Left cardiac atrium (tissue), 4 donors: ENCODE results near the gene VAMP1. TPM values are rescaled to one million over a fixed set of nuclear protein-coding genes. Genes with fewer than 3 reads are reported as not detected.
"Not testable (repeated sequence)": the region's sequence is repeated elsewhere in the genome, so short reads cannot be mapped to it uniquely, and the experiment has no call there.

Experiments
- ATAC-seq, 2 donors: fragments of 200-7000 bp; cut with Tn5 transposase; one replicate each; pipeline ENCODE4 v1.9.1; 2020; ENCODE audit warnings: mild to moderate bottlenecking in 2 of 2, moderate library complexity in 2 of 2
- DNase-seq: peaks from one replicate; pipeline ENCODE4 v3.0.0-alpha.2; 2020
- intact Hi-C, 2 donors: fragments of 100-400 bp; cut with DNase I; formaldehyde crosslinking; loops; one replicate each; pipeline versions ENCODE4 v1.14.1 to v1.15.1; 2022 to 2023
- total RNA-seq, 2 donors: library from RNA; stranded (reverse); fragmentation: NEBNext Ultra II Directional; extraction: Animal tissue kit (Norgen Biotek cat#: 25700); gene quantifications; one replicate each; pipeline ENCODE4 v1.2.1, GENCODE V29; 2021
- donor health status: DM: no; HTN: yes; CAD: no.
- donor health status: DM: no; HTN: yes; CAD: no; lungs with severe emphysema.
- donor health status: DM: yes; HTN: yes; CAD: no.
- donor health status: Dilated cardiomyopathy.

Gene VAMP1
- total RNA-seq, 2 donors from 2014 or later = 3.6 to 6.2 TPM

DNA sequence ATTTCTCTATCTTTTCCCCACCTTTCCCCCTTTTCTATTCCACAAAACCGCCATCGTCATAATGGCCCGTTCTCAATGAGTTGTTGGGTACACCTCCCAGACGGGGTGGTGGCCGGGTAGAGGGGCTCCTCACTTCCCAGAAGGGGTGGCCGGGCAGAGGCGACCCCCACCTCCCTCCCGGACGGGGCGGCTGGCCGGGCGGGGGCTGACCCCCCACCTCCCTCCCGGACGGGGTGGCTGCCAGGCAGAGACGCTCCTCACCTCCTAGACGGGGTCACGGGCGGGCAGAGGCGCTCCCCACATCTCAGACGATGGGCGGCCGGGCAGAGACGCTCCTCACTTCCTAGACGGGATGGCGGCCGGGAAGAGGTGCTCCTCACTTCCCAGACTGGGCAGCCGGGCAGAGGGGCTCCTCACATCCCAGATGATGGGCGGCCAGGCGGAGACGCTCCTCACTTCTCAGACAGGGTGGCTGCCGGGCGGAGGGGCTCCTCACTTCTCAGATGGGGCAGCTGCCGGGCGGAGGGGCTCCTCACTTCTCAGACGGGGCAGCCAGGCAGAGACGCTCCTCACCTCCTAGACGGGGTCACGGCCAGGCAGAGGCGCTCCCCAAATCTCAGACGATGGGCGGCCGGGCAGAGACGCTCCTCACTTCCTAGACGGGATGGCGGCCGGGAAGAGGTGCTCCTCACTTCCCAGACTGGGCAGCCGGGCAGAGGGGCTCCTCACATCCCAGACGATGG is 4.9 kb upstream of the VAMP1 start:
- ATAC-seq, intact Hi-C loops: not testable (repeated sequence)

DNA sequence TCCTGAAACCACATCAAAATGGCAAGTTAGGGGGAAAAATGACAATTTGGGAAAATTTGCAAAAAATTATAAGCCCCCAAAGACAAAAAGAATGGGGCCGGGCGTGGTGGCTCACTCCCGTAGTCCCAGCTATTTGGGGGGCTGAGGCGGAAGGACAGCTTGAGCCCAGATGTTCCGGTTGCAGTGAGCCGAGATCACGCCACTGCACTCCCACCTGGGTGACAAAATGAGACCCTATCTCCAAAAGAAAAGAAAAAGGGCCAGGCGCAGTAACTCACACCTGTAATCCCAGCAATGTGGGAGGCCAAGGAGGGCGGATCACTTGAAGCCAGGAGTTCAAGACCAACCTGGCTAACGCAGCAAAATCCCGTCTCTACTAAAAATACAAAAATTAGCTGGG is 2.0 kb upstream of the VAMP1 start:
- DNase-seq (no peak), ATAC-seq (no peak)
- intact Hi-C loops = no loop called here

More for the DNA sequence above, 4.9 kb upstream of the VAMP1 start:
- DNase-seq = not testable (repeated sequence)

DNA sequence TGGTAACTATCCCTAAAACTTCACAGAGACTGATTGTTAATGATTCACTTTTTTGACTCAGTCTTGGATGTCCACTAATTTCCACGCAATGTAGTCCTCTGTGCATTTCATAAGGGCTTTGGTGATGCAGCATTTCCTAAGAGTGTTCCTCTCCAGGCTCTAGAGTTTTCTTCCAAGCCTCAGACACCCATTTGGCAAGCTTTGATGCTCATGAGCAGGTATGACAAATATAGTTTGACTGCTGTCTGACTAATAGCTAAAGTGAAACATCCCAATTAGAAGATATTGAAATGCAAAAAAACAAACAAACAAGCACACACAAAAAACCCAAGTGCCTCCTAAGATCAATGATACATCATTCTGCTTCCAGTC is 1.5 kb upstream of the VAMP1 start:
- DNase-seq = no peak
- intact Hi-C loops = no loop called here
- no peak for ATAC-seq

DNA sequence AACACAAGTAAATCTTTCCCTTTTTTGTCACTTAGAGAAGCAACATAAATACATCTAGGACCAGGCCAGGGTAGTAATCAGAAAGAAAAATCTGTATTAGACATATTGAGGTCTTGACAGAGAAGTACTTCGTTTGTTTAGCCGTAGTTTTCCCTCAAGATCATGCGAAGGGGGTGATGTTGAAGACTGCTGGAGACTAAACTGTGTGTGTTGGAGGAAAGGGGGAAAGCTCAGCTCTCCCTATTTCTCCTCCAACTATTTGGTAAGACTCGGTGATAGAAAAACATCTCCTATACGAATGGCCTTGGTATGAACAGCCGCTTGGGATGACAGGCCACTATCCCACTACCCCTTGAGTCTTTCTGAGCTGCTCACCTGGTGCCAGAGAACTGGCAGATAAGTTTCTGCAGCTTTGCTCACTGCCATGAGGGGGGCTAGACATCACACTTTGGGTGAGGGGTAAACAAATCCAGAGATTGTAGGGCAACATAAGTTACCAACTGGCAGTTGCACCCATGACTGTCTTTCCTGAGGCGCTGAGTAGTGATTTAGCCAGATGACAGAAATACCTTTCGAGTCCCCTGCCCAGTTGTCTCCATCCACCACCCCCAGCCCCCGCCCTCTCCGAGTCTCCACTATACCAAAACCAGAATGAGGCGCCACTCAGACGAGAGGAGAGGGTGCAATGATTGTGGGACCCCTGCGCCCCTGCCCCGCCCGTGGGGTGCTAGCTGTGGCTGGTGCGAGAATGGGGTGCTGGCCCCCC is 685 bp downstream of the VAMP1 start:
- ATAC-seq (no peak), DNase-seq (no peak)
- intact Hi-C loops = loop anchor here in 1 of 2 donors (5.0 kb wide), 1 partner anchor 142 kb away; no protein-coding TSS in a partner anchor

DNA sequence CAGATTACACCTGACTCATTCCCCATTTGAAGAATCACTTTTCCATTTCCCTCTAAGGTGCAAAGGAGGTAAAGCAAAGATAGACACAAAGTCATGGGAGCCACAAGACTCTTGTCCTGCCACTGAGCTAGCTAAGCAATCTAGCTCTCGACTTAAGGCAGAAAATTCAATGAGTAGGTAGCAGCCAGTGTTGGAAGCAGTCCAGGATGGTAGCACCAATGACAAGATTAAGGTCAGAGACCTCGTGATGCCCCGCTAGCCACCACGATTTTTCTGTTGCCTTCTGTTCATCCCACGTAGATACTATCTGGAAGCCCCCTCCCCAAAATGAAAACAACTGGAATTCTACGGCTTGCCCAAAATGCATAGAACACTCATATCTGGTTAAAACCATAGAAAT is 1.4 kb downstream of the VAMP1 start:
- intact Hi-C loops = loop anchor here in 1 of 2 donors (5.0 kb wide), 1 partner anchor 142 kb away; no protein-coding TSS in a partner anchor
- DNase-seq (no peak), ATAC-seq (no peak)

DNA sequence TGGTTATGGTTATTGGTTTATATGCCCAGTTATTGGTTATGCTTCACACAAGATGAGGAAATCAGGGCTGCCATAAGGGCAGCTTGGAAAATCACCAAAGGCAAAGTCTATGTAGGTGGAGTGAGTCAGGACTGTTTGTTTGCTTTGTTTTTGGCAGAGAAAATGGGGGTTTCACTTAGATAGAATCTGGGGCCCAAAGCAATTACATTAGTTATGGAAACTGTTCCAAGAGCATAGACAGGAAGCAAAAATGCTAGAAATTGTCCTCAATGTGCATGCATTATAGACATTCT is 2.2 kb downstream of the VAMP1 start:
- intact Hi-C loops = loop anchor here in 1 of 2 donors (5.0 kb wide), 1 partner anchor 141 kb away; no protein-coding TSS in a partner anchor
- ATAC-seq = no peak
- no peak for DNase-seq

DNA sequence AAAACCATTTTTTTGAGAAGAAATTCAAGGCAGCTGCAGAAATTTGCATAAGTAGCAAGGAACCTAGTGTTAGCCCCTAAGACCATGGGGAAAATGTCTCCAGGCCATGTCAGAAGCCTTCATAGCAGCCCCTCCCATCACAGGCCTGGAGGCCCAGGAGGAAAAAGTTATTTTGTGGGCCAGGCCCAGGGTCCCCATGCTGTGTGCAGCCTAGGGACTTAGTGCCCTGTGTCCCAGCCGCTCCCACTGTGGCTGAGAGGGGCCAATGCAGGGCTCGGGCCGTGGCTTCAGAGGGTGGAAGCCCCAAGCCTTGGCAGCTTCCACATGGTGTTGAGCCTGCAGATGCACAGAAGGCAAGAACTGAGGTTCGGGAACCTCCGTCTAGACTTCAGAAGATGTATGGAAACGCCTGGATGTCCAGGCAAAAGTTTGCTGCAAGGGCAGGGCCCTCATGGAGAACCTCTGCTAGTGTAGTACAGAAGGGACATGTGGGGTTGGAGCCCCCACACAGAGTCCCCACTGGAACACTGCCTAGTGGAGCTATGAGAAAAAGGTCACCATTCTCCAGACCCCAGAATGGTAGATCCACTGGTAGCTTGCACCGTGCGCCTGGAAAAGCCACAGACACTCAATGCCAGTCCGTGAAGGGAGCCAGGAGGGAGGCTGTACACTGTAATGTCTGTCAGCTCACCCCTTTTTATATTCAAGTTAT is 2.8 kb downstream of the VAMP1 start:
- DNase-seq, ATAC-seq: not testable (repeated sequence)
- intact Hi-C loops = loop anchor here in 1 of 2 donors (5.0 kb wide), 1 partner anchor 140 kb away; no protein-coding TSS in a partner anchor

DNA sequence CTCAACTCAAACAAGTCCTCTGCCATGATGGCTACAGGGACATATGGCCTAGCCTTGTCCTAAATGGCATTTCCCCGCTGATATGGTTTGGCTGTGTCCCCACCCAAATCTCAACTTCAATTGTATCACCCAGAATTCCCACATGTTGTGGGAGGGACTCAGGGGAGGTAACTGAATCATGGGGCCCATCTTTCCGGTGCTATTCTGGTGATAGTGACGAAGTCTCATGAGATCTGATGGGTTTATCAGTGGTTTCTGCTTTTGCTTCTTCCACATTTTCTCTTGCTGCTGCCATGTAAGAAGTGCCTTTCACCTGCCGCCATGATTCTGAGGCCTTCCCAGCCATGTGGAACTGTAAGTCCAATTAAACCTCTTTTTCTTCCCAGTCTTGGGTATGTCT is 3.7 kb downstream of the VAMP1 start:
- DNase-seq, ATAC-seq: not testable (repeated sequence)
- intact Hi-C loops = loop anchor here in 1 of 2 donors (5.0 kb wide), 1 partner anchor 139 kb away; no protein-coding TSS in a partner anchor

DNA sequence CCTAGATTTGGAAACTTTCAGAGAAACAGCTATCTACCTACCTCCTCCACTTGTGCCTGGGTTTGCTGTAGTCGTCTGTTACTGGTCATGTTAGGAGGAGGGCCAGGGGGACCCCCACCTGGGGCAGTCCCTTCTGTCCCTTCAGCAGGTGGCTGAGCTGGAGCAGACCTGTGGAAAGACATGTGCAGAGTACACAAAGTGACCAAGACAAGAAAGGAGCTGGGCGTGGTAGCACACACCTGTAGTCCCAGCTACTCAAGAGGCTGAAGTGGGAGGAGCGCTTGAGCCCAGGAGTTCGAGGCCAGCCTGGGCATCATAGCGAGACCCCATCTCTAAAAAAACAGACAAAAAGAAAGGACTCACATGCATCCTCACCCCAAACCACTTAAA is 4.3 kb downstream of the VAMP1 start:
- ATAC-seq (no peak), DNase-seq (no peak)
- intact Hi-C loops = loop anchor here in 1 of 2 donors (5.0 kb wide), 1 partner anchor 139 kb away; no protein-coding TSS in a partner anchor

DNA sequence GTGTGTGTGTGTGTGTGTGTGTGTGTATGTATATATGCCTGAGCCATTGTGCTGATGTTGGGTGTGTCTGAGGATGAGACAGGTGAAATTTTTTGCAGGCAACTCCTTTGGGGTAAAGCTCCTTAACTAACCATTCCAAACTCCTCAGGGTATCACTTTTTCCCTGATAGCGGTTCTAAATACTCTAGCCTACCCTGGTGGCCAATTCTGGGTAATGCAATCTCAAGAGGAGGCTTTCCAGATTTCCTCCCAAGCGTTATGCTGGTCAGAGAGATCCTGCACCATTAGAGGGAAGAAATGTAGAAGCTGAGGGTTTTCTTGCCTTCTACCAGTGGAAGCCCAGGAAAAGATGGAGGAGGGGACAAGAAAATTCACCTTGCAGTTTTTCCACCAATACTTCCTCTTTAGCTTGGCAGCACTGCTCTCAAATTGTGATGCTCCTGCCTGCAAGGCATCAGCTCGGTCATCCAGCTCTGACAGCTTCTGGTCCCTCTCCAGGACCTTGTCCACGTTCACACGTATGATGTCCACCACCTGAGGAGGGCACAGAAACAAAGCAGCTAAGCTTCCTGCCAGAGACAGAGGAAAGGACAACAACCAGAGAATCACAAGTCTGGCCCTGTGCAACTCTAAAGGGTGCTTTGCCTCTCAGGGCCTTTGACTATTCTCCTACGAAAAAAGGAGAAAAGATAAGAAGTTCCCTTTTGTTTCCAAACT is 4.9 kb downstream of the VAMP1 start:
- DNase-seq = no peak
- intact Hi-C loops = loop anchor here in 1 of 2 donors (2.0 to 5.0 kb wide), 2 partner anchors 41 to 138 kb away; no protein-coding TSS in a partner anchor
- ATAC-seq = peak in 1 of 2 donors; percentile 24

DNA sequence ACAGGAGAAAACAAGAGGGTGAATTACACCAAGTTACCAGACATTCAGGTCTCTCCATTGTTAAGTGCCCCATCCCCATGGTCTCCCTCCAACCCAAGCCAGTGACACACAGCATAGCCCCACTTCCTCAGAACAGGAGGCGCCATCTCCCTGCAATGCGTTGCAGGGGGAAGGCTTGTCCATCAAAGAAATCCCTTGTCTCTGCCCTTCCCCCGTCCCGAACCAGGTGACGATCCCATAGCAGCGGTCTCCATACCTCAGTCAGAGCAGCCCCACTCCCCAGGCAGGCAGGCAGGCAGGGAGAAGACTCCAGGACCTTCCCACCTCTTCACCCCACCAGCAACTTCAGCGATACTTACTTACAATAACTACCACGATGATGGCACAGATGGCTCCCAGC is 5.9 kb downstream of the VAMP1 start:
- DNase-seq = no peak
- ATAC-seq = no peak
- intact Hi-C loops = loop anchor here (2.0 to 5.0 kb wide), 2 partner anchors 40 to 42 kb away; no protein-coding TSS in a partner anchor

DNA sequence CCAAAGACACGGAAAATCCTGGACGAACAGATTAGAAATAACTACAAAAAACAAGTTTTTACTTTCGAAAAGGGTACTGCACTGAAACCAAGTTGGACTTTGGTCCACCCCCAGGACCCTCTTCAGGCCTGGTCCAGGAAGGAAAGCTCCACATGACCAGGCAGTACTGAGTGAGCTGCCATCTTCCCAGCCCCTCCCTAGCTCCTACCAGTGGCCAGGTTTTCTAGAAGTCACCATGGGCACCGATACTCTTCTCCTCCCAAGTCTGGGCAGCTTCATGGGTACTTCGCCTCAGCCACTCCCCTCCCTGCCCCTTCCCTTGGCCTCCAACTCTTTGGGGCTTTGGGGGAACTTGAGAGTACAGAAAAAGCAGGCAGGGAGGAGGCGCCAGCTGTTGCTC is 6.6 kb downstream of the VAMP1 start:
- intact Hi-C loops = loop anchor here (2.0 to 5.0 kb wide), 2 partner anchors 39 to 42 kb away; no protein-coding TSS in a partner anchor

DNA sequence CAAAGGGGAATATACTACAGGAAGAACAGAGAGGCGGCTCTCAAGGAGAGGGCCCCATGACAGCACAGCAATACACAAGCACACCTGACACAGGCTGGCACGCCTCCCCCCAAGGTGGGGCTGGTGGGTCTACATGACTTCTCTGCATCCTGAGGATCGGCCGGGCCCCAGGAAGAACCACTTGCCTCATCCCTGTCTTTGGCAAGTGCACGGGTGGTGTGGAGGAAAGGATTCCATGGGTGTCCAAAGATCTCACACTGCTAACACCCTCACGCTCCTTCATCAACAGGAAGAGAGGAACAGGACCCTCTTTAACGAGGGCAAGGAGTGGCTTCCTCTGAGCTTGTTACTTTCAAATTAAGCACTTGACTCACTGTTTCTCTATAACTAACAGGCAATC is 7.3 kb downstream of the VAMP1 start:
- ATAC-seq (no peak), DNase-seq (no peak)
- intact Hi-C loops = loop anchor here in 1 of 2 donors (5.0 kb wide), 1 partner anchor 41 kb away; no protein-coding TSS in a partner anchor

More for the DNA sequence above, 6.6 kb downstream of the VAMP1 start:
- ATAC-seq = no peak
- no peak for DNase-seq

DNA sequence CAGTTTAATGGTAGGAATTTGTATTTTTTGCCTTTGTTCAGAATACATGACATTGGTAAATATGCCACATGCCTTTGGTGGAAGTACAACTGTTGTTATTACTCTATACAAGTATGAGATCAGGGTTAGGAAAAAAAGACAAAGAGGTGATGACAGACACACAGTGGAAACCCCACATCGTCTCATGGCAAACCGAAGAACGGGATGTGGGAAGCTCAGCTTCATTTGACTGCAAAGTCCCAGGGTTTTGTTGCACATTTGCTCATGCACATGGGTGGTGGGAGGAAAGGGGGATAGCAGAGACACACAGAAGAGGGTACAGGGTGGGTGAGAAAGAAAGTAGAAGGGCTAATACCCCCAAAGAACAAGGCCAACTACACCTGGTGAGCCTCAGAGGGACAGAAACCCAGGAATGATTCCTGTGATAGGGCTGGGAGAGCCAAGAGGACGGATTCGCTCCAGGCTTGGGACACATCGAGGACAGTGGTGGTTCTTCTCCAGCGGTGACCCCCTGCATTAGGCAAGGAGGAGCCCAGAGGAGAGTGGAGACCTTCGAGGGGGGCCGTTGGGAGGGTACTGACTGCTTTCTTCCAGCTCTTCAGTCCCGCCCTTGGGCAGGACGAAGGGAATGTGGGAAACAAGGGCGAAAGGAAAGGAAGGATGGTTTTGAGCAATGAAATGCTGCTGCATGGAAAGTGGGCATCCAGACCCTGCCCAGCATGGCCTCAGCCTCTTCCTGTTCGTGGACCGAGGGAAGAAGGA is 8.1 kb downstream of the VAMP1 start:
- DNase-seq (no peak), ATAC-seq (no peak)
- intact Hi-C loops = loop anchor here in 1 of 2 donors (5.0 kb wide), 1 partner anchor 40 kb away; no protein-coding TSS in a partner anchor

DNA sequence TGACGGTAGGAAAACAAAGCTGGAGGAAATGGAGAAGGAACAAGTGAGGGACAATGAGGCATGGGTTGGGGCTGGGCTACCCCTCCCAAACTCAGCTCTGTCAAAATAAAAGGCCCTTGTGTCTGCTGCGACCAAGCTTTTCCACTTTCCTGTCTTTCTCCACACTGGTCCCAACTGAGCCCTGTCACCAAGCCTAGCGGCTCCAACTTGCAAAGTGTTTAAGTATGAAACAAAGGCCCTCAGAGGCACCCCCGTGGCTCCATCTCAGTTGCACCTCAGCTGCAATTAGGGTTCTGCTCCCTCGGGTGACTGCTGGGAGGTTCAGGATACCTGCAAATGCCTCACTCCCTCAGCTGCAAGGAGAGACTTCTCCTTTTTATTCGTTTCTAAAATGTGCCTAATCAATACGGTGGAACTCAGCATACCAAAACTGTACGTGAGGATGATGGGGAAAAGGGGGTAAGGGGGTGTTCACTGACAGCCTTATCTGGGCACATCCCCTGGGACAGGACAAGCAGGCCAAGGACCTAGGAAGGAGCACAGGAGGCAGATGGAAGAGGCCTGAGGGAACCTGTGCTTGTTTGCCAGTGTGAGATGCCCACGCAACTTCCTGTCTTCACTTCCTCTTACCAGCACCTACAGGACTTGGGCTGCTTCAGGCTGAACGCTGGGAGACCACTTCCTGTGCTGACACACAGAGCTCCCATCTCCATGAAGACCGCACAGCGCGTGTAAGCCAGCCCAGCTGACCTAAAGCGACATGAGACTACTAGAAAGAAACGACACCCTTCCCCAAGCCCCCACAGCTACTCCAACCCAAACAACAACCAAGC is 8.9 kb downstream of the VAMP1 start:
- ATAC-seq = peak; percentile 59 to 68
- peak; percentile 55 for DNase-seq
- intact Hi-C loops = loop anchor here in 1 of 2 donors (5.0 kb wide), 1 partner anchor 39 kb away; no protein-coding TSS in a partner anchor

DNA sequence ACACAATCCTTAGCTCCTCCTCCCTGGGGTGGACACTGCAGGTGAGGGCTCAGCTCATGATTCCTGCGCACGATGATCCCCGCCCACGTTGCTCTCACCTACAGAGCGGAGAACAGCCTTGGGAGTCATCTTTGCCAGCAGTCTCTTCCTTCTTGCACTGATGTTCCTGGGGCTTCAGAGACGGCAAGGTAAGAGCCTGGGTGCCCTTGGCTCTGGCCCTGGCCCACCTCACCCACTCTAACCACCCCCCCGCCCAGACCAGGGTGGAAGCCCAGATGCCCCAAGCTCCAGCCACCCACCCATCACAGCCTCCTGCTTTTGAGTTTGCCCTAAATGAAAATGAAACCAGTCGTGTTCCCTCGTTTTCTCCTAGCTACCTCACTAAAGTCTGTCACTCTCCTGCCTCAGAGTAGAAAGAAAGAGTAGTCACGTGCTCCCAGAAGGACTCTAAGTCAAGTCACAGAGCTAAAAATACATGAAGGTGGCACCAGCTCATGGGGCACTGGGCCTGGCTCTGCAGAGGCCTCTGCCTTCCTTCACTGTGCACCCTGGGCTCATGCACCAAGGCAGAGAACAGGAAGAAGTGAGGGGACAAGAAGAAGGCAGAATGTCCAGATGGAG is 9.6 kb downstream of the VAMP1 start:
- intact Hi-C loops = loop anchor here in 1 of 2 donors (5.0 kb wide), 1 partner anchor 39 kb away; no protein-coding TSS in a partner anchor
- no peak for DNase-seq
- ATAC-seq = peak; percentile 33 to 62

DNA sequence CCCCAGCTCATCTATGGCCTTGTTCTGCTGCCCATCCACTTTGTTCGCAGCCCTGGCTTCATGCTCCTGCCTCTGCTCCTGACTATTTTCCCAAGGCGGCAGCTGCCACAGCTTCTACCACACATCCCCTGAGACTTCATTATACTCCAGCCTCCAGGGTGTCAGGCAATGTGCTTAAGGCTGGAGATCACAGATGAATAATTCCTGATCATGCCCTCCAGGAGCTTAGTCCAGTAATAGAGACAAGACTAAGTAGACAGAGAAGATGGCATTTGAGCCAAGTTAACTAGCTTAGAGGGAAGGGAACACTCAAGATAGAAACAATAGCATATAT is 11.5 kb downstream of the VAMP1 start:
- DNase-seq = no peak
- ATAC-seq = no peak
- intact Hi-C loops = no loop called here
